Measurements from ENCODE around the gene TNNI3. TPM values are rescaled to one million over a fixed set of nuclear protein-coding genes. Genes with fewer than 3 reads are reported as not detected.
"Not testable (repeated sequence)": the region's sequence is repeated elsewhere in the genome, so short reads cannot be mapped to it uniquely, and the experiment has no call there.

TNNI3 gene
- not detected for total RNA-seq

DNA sequence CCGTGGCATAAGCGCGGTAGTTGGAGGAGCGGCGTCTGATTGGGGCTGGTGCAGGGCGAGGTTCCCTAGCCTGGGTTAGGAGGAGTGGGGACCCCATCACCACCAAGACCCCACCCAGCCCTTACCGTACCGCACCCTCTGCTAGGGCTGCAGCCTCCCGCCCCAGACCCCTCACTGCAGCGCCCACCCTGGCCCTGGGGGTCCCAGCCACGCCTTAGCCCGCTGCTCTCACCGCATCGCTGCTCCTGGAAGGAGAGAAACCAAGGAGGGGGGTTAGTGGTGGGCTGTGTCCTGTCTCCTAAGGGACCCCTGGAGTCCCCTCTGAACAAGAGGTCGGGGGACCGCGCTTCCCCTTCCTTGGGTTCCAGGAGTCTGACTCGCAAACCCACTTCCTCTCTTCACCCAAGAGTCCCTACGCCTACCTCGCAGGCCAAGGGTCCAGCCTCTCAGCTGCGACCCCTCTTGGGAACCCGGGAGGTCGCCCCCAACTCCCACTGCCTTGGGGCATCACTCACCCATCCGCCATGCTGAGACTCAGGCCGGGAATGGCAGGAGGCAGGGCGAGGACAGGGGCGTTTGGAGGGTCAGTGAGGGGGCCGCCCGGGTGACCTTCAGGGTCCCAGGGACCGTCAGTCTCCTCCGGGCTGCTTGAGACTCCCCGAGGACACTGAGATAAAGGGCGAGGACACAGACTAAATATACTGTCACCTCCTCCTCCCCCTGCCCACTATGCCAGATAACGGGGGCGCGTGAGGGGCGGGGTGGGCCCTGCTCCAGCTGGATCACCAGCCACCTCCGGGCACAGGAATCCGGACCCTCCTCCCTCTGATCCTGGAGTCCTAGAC, at the start of gene TNNI3:
Gene TNNI3, minus strand, starts transcription at position 669 of the 845 bp plus-strand sequence. Its CDS starts 143 bp downstream, at position 526.
- WGBS = 18% methylated on average over 12 of the region's 39 CpGs
- no peak within 1 kb of the TSS for H3K27ac ChIP-seq (replicated peaks in 1 of 4)
- peaks cover 15 to 32% (median 28%) of the 10 kb centered on the region in 4 donors for H3K4me1 ChIP-seq
- TF ChIP-seq EP300 (IDR thresholded peaks at IDR 0.05) (no peak), POLR2A (IDR thresholded peaks at IDR 0.05; ENCODE audit: low read depth) (no peak), POLR2AphosphoS5 (IDR thresholded peaks at IDR 0.05) (no peak)
- TF ChIP-seq, protein P1, sequence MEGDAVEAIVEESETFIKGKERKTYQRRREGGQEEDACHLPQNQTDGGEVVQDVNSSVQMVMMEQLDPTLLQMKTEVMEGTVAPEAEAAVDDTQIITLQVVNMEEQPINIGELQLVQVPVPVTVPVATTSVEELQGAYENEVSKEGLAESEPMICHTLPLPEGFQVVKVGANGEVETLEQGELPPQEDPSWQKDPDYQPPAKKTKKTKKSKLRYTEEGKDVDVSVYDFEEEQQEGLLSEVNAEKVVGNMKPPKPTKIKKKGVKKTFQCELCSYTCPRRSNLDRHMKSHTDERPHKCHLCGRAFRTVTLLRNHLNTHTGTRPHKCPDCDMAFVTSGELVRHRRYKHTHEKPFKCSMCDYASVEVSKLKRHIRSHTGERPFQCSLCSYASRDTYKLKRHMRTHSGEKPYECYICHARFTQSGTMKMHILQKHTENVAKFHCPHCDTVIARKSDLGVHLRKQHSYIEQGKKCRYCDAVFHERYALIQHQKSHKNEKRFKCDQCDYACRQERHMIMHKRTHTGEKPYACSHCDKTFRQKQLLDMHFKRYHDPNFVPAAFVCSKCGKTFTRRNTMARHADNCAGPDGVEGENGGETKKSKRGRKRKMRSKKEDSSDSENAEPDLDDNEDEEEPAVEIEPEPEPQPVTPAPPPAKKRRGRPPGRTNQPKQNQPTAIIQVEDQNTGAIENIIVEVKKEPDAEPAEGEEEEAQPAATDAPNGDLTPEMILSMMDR (IDR thresholded peaks at IDR 0.05) = no peak
- H3K9me3 ChIP-seq = no peaks in the 10 kb centered on the region
- no peak for DNase-seq (ENCODE audit: extremely low spot score)
- intact Hi-C loops (cut with DNase I) = no loop called here
- no peak within 1 kb of the TSS for H3K4me3 ChIP-seq
- peaks cover 0 to 26% (median 0%) of the 10 kb centered on the region in 4 donors for H3K36me3 ChIP-seq
- H3K27me3 ChIP-seq = peaks cover 3 to 98% (median 61%) of the 10 kb centered on the region in 4 donors

GRCh38 chr19:55206664-55207500, 49.4 kb upstream of the TNNI3 start:
- 34% methylated on average over 29 of the region's 29 CpGs for WGBS

GRCh38 chr19:55202199-55202598, 44.7 kb upstream of the TNNI3 start:
- H3K27ac ChIP-seq (replicated peaks in 1 of 4); intact Hi-C loops (cut with DNase I); H3K4me3 ChIP-seq; H3K36me3 ChIP-seq; DNase-seq (ENCODE audit: extremely low spot score); H3K9me3 ChIP-seq; H3K4me1 ChIP-seq: not testable (repeated sequence)
- peaks cover 0 to 67% (median 0%) of the 10 kb centered on the region in 4 donors for H3K27me3 ChIP-seq
- 65% methylated on average over 7 of the region's 10 CpGs for WGBS

More at GRCh38 chr19:55206664-55207500, 49.4 kb upstream of the TNNI3 start:
- intact Hi-C loops (cut with DNase I) = no loop called here
- peaks cover 0 to under 1% (median 0%) of the 10 kb centered on the region in 4 donors for H3K9me3 ChIP-seq
- no peaks in the 10 kb centered on the region for H3K36me3 ChIP-seq
- peak overlapping the region; percentile 16 to 39 (median 26) for H3K4me3 ChIP-seq
- TF ChIP-seq EP300 (IDR thresholded peaks at IDR 0.05) = no peak
- peak; percentile 14 for TF ChIP-seq POLR2A (IDR thresholded peaks at IDR 0.05; ENCODE audit: low read depth)
- TF ChIP-seq POLR2AphosphoS5 (IDR thresholded peaks at IDR 0.05) = peak; percentile 25 to 36
- peaks cover 14 to 29% (median 25%) of the 10 kb centered on the region in 4 donors for H3K4me1 ChIP-seq
- H3K27ac ChIP-seq (replicated peaks in 1 of 4) = no peak overlapping the region
- peak; percentile 93 for DNase-seq (ENCODE audit: extremely low spot score)
- H3K27me3 ChIP-seq = peaks cover 0 to 42% (median 0%) of the 10 kb centered on the region in 4 donors

- intact Hi-C loops (cut with DNase I) = no loop called here
- H3K27me3 ChIP-seq = peaks cover 0 to 60% (median 0%) of the 10 kb centered on the region in 4 donors
- TF ChIP-seq POLR2AphosphoS5 (IDR thresholded peaks at IDR 0.05) (no peak), EP300 (IDR thresholded peaks at IDR 0.05) (no peak), POLR2A (IDR thresholded peaks at IDR 0.05; ENCODE audit: low read depth) (no peak)
- TF ChIP-seq, protein P1 (IDR thresholded peaks at IDR 0.05) = no peak
Observed at GRCh38 chr19:55199620-55200204, 42.2 kb upstream of the TNNI3 start.

GRCh38 chr19:55198651-55199050, 41.1 kb upstream of the TNNI3 start:
- intact Hi-C loops (cut with DNase I) = no loop called here
- peaks cover 0 to 57% (median 0%) of the 10 kb centered on the region in 4 donors for H3K27me3 ChIP-seq

More at GRCh38 chr19:55199620-55200204, 42.2 kb upstream of the TNNI3 start:
- 64% methylated on average over 5 of the region's 5 CpGs for WGBS
- H3K4me1 ChIP-seq = no peaks in the 10 kb centered on the region
- no peak for DNase-seq (ENCODE audit: extremely low spot score)
- no peak overlapping the region for H3K27ac ChIP-seq (replicated peaks in 1 of 4)
- no peak overlapping the region for H3K4me3 ChIP-seq
- H3K9me3 ChIP-seq = no peaks in the 10 kb centered on the region
- no peaks in the 10 kb centered on the region for H3K36me3 ChIP-seq

More at GRCh38 chr19:55198651-55199050, 41.1 kb upstream of the TNNI3 start:
- TF ChIP-seq, protein P1 (IDR thresholded peaks at IDR 0.05) = no peak
- TF ChIP-seq POLR2AphosphoS5 (IDR thresholded peaks at IDR 0.05) = no peak
- WGBS = 61% methylated on average over 3 of the region's 5 CpGs
- no peaks in the 10 kb centered on the region for H3K36me3 ChIP-seq
- DNase-seq (ENCODE audit: extremely low spot score) = no peak
- no peak overlapping the region for H3K27ac ChIP-seq (replicated peaks in 1 of 4)
- no peaks in the 10 kb centered on the region for H3K9me3 ChIP-seq
- no peak overlapping the region for H3K4me3 ChIP-seq
- H3K4me1 ChIP-seq = no peaks in the 10 kb centered on the region

All from esophagus muscularis mucosa (tissue), 4 donors.